Stimulated activated CD4-positive, alpha-beta T cell treated with anti-CD3 and anti-CD28 coated beads, Interleukin-1b, Interleukin-23, amount 100 ng/mL, for 4 hours (primary cell): Measurements from ENCODE around the gene ABHD14A.

Experiments
- DNase-seq, 2 donors: peaks; one replicate each; pipeline ENCODE4 v3.0.0-alpha.2; 2020; ENCODE audit warnings: low read depth in 2 of 2

Gene ABHD14A

DNA sequence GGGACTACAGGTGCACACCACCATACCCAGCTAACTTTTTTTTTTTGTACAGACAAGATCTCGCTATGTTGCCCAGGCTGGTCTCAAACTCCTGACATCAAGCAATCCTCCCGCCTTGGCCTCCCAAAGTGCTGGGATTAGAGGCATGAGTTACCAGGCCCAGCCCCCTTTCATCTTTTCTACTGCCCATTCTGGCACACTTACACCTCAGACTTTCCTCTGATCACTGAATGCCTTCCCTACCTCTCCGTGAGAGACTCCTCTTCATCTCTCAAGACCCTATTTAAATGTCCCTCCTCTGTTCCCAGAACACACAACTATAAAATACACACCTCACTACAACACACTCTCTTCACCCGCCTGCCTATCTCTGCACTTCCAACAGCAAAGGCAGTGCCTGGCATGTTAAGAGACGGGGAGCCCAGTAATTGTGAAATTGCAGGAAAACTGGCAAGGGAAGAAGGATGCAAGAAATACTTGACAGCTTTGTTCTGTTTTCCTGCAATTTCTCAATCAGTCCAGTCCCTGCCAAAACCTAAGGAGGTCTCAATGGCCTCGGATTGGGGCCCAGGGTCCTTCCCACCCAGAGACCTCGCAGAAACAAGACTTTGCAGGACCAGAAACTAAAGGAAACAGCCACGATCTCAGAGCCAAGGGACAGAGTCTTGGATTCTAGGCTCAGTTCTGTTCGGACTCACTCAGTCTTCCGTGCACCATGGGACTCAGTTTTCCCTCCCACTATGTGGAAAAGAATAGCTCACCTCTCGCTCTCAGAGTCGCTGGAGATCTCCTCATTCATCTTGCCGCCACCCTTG is 34.0 kb upstream of the ABHD14A start:
- no peak for DNase-seq

- no peak for DNase-seq
Observed at GRCh38 chr3:51941463-51941797, 33.4 kb upstream of the ABHD14A start.

GRCh38 chr3:51941798-51942602 is 32.9 kb upstream of the ABHD14A start, which contains the start of the genes PARP3 and RRP9:
PARP3 (plus strand) TSS chr3:51942363; CDS start chr3:51943356, 993 bp downstream.
RRP9 (minus strand) TSS chr3:51941904; CDS start chr3:51941867, 37 bp downstream.
- peak; percentile 99 for DNase-seq

DNA sequence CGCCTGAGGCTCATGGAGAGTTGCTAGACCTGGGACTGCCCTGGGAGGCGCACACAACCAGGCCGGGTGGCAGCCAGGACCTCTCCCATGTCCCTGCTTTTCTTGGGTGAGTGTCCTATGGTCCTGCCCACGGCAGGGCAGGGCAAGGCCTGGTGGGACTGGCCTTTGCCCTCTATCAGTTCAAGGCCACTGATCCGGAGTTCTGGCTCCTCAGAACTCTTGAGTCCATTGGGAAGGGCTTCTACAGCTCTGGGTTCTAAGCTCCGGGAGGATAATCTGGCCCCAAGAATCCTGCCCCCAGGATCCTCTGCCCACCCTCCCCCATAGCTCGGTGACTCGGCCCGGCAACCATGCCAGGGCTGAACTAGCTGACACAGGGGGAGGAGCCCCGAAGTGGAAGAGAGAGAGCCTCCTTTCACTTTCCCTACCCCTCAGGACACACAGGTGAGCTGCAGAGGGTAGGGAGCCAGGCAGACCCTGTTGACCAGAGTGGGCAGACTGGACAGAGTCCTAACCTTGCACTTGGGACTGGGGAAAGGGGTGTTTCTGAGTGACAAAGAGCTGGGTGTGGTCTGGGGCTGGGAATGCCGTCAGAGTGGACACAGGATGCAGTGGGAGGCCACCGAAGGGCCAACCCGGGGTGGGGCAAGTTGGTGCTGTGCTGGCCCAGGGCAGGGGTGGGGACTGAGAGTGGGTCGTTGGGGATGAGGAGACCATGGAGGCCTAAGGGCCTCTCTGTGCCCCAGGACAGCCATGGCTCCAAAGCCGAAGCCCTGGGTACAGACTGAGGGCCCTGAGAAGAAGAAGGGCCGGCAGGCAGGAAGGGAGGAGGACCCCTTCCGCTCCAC is 32.0 kb upstream of the ABHD14A start:
- DNase-seq = peak; percentile 37 to 48

DNA sequence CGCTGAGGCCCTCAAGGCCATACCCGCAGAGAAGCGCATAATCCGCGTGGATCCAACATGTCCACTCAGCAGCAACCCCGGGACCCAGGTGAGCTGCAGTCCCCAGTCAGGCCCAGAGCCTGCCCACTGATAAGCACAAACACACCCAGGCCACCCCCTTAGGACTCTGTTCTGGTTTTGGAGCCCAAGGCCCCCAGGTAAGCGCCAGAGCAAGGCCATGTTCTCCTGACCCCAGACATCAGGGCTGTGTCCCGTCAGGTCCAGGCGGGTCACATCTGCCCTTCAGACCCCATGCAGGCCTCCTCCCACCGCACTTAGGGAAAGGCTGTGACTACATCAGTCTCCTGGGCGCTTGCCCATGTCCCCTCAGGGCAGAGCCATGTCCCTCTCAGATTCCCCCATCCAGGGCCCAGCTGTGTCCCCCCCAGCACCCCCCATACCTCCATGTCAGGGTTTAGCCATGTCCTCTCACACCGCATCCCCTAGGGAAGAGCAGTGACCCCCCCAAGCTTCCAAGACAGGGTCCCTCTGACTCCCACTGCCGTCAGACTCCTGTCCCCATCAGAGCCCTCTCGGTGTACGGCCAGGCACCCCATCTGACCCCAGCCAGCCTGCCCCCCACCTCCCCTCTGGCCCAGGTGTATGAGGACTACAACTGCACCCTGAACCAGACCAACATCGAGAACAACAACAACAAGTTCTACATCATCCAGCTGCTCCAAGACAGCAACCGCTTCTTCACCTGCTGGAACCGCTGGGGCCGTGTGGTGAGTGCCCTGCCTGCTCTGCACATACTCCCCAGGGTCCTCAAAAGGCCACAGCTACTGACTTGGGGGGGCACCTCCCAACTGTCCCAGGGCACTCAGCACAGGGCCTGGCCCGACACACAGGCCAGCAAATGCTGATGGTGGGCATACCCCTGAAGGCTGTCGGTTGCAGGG is 31.1 kb upstream of the ABHD14A start:
- DNase-seq = no peak

DNA sequence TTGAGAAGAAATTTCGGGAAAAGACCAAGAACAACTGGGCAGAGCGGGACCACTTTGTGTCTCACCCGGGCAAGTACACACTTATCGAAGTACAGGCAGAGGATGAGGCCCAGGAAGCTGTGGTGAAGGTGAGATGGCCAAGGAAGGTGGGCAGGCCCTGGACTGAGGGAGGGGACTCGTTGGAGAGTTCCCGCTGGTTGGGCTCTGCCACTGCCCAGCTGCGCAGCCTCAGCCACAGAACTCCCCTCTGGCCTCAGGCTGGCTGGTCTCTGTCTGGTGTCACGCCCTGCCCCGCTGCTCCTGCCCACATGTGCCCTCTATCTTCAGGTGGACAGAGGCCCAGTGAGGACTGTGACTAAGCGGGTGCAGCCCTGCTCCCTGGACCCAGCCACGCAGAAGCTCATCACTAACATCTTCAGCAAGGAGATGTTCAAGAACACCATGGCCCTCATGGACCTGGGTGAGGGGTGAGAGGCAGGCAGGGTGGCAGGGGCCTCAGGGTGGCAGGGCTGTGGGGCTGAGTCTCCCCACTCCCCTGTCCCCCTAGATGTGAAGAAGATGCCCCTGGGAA is 30.3 kb upstream of the ABHD14A start:
- no peak for DNase-seq

- DNase-seq = no peak
Observed at GRCh38 chr3:51945031-51945840, 29.6 kb upstream of the ABHD14A start.

DNA sequence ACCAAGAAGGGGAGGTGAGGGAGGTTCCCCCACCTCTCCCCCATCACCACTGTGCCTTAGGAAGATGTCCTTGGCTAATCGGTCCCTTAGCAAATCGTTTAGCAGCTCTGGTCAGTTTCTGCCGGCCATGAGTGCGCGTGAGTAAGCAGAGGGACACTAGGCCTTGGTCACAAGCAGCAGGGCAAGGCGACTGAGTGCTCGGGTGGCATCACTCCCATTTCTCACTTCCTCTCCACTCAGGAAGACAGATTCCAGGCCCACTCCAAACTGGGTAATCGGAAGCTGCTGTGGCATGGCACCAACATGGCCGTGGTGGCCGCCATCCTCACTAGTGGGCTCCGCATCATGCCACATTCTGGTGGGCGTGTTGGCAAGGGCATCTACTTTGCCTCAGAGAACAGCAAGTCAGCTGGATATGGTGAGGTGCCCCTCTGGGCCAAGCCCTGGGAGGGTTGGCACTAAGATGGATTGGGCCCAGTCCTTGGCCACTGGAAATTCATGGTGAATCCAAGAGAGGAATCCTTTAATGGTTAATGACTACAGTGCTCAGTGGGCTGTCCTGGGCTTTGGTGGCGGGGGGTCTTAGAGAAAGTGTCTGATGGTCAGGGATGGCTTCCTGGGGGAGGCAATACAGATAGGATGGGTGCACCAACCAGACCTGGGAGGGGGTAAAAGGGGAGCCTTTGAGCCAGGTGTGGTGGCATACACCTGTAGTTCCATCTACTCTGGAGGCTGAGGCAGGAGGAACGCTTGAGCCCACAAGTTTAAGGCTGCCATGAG is 28.7 kb upstream of the ABHD14A start:
- DNase-seq = no peak

DNA sequence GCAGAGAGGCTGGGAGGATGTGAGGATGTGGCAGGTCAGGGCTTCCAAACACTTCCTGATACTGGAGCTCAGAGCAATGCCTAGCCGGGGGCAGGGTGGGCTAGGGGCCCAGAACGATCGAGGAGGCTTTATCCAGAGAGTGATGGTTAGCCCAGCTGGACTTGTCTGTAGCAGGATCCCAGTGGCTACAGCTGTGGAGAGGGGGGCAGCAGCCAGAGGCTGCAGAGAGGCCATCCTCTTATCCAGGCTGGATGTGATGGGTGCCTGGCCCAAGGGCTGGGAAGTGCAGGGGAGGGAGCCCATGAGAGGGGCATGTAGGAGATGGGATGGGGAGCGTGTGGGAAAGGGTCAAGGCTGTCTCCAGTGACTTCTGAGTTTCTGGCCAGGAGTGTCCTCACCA is 28.1 kb upstream of the ABHD14A start:
- DNase-seq = no peak

DNA sequence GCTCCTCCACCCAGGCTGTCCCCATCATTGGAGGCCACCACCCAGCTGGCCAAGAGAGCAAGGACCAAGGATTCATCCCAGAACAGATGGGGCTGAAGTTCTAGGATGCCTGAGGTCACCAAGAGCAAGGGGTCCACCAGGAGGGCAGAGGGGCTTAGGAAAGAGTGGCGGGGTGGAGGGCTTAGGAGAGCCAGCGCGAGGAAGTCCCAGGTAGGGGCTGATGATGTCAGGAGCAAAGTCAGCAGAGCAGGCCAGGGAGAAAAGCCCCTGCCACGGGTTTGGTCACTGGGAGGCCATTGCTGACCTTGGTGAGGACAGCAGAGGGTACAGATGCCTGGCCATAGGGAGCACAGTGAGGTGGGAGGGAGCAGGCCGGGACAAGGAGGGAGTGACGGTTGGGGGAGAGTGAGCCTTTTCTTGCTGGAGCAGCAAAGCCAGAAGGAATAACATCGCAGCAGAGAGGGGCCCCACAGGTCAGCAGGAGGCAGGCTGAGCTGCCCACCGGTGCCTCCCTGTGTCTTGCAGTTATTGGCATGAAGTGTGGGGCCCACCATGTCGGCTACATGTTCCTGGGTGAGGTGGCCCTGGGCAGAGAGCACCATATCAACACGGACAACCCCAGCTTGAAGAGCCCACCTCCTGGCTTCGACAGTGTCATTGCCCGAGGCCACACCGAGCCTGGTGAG is 27.5 kb upstream of the ABHD14A start:
- DNase-seq = no peak

DNA sequence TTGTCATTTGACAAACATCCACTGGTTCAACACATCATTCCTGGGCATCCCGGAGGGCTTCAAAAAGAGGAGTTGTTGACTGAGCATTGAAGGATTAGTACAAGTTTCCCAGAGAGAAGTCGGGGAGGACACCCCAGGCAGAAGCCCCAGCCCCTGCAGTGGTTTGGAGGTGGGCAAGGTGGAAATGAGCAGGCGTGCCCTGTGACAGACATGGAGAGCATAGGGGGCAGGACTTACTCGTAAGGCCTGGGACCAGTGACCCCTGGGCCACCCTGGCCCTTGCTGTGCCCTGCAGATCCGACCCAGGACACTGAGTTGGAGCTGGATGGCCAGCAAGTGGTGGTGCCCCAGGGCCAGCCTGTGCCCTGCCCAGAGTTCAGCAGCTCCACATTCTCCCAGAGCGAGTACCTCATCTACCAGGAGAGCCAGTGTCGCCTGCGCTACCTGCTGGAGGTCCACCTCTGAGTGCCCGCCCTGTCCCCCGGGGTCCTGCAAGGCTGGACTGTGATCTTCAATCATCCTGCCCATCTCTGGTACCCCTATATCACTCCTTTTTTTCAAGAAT is 26.8 kb upstream of the ABHD14A start:
- no peak for DNase-seq

GRCh38 chr3:51949121-51949520 is 25.7 kb upstream of the ABHD14A start:
- DNase-seq = no peak

GRCh38 chr3:51950899-51951298 is 24.0 kb upstream of the ABHD14A start:
- DNase-seq = no peak

DNA sequence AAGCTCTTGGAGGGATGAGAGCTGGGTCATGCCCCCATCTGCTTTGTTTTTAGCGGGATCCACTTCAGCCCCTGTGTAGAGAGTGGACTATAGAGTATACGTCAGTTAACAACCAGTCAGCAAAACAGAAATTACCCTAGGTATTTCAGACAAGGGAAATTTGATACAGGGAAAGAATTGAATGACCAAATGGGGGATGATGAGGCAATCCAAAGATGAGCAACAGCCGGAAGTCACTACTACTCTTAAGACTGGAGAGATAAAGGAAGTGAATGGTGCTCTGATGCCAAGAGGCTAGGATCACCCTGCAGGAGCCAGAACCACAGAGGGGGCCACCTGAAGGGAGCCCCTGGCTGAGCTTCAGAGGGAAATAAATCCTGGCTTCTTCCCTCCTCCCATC is 21.4 kb upstream of the ABHD14A start:
- DNase-seq = no peak

DNA sequence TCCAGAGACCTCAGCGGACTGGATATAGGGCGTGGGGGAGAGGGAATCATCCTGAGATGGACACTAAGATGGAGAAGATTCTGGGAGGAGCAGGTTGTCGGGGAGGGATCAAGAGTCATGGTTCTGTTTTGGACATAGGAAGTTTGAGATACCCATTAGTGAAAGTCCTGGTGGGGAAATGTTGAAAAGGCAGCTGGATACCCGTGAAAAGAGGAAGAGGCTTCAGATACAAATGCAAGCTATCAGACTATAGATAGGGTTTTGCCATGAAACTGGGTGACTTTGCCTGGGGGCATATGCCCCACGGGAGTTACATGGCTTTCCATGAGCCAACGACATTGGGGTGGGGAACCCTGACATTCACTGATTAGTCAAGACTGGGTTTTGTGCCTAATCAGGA is 20.8 kb upstream of the ABHD14A start:
- DNase-seq = no peak

- no peak for DNase-seq
Observed at GRCh38 chr3:51954713-51955112, 20.2 kb upstream of the ABHD14A start.

DNA sequence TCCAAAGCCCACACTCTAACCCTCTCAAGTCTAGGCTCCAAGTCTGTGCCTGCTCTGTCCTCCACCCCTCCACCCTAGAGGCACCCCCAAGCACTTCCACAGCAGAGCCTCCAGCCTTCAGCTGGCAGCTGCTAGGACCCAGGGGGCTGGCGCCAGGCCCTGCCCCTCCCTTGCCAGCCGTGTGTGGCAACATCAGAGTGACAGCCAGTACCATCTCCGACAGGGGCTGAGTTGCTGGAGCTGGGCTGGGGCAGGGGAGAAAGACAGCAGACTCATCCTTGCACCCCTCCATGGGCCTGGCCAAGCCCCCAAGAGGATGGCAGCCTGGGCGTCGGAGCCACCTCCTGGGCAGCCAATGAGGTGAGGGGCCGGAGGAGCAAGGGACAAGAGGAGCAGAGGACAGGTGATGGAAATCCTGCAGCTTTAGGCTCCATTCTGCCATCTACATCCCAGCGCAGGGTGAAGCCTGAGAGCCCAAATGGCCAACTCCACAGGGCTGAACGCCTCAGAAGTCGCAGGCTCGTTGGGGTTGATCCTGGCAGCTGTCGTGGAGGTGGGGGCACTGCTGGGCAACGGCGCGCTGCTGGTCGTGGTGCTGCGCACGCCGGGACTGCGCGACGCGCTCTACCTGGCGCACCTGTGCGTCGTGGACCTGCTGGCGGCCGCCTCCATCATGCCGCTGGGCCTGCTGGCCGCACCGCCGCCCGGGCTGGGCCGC is 19.5 kb upstream of the ABHD14A start, which contains the start of gene GPR62:
Gene GPR62 (plus strand): TSS at position 207 of the 718 bp plus-strand sequence. CDS start 272 bp downstream, at position 479.
- no peak for DNase-seq
